AG04449 (cell line): ENCODE data around the gene RILP.

Experiments used
- CTCF ChIA-PET: fragments of 350-600 bp; formaldehyde crosslinking; extraction: SDS; loops from one replicate; lab custom pipeline; 2021; ENCODE audit warnings: antibody characterized with exemption; lab: Yijun Ruan, JAX
- POLR2A ChIA-PET: fragments of 400-600, 350-600 bp; formaldehyde crosslinking; extraction: SDS; loops from one replicate; lab custom pipeline; 2020; ENCODE audit warnings: antibody characterized with exemption, inconsistent platforms; lab: Yijun Ruan, JAX
- DNase-seq: peaks from one replicate; pipeline ENCODE4 v3.0.0-alpha.2; 2010; ENCODE audit warnings: low read depth, low spot score
- H3K4me3 ChIP-seq: 2 replicates; pipeline ENCODE4 v1.5.1; 2011; ENCODE audit warnings: low read depth, mild to moderate bottlenecking, control low read depth, low read length
- CTCF ChIP-seq: IDR thresholded peaks from one replicate; pipeline ENCODE4 v1.5.1; 2011; ENCODE audit warnings: mild to moderate bottlenecking, moderate library complexity, low read length, control low read depth, inconsistent platforms; ENCODE audit not compliant: insufficient read depth; ENCODE audit errors: missing control alignments

The RILP gene

GRCh38 chr17:1639549-1640180 is 10.0 kb downstream of the RILP start:
- no peak for TF ChIP-seq CTCF
- no peak for DNase-seq
- H3K4me3 ChIP-seq: no peak overlapping the region
- ChIA-PET POLR2A (no interaction called here), CTCF (interaction anchor here (1.1 to 3.5 kb wide), 4 partner anchors 8 to 66 kb away, joined by 3 to 28 read pairs (median 4); partner anchors contain the start of genes RILP and SLC43A2)

- no peak for DNase-seq
- POLR2A ChIA-PET: no interaction called here
- no peak overlapping the region for H3K4me3 ChIP-seq
- CTCF ChIA-PET: interaction anchor here (1.0 to 3.5 kb wide), 4 partner anchors 9 to 65 kb away, joined by 3 to 28 read pairs (median 4); partner anchors contain the start of genes RILP and SLC43A2
- TF ChIP-seq CTCF: no peak
Observed at GRCh38 chr17:1638624-1639300, 10.9 kb downstream of the RILP start.

GRCh38 chr17:1638171-1638590 is 11.5 kb downstream of the RILP start:
- ChIA-PET POLR2A (no interaction called here), CTCF (interaction anchor here (1.0 to 3.5 kb wide), 3 partner anchors 8 to 10 kb away, joined by 3 to 28 read pairs (median 4); partner anchors contain the start of genes RILP and SLC43A2)
- TF ChIP-seq CTCF: no peak
- no peak overlapping the region for H3K4me3 ChIP-seq
- DNase-seq: no peak

GRCh38 chr17:1636732-1637285 is 12.9 kb downstream of the RILP start:
- no peak overlapping the region for H3K4me3 ChIP-seq
- no peak for TF ChIP-seq CTCF
- POLR2A ChIA-PET: interaction anchor here (0.6 kb wide), 1 partner anchor 10 kb away, joined by 4 read pairs; no protein-coding TSS in a partner anchor
- no peak for DNase-seq
- CTCF ChIA-PET: interaction anchor here (0.8 to 1.4 kb wide), 3 partner anchors 9 to 47 kb away, joined by 4 to 9 read pairs (median 5); partner anchors contain the start of gene SCARF1

- no peak for DNase-seq
- POLR2A ChIA-PET: no interaction called here
- H3K4me3 ChIP-seq: no peak overlapping the region
- no peak for TF ChIP-seq CTCF
- CTCF ChIA-PET: interaction anchor here (0.7 to 1.4 kb wide), 3 partner anchors 12 to 46 kb away, joined by 3 to 9 read pairs (median 5); no protein-coding TSS in a partner anchor
Observed at GRCh38 chr17:1635675-1636465, 13.8 kb downstream of the RILP start.
